ENCODE measurements around the gene VAV3. TPM values are rescaled to one million over a fixed set of nuclear protein-coding genes. Genes with fewer than 3 reads are reported as not detected.

VAV3 gene
- total and polyA plus RNA-seq, 10 of the 15 experiments (the other 5 are each of a cell fraction or from before 2014, with no cell fraction given): 0.84 to 5.5 (median 3.4) TPM

- intact Hi-C loops (cut with micrococcal nuclease; ENCODE audit: unreplicated experiment): no loop called here
- CTCF ChIA-PET: no interaction called here
- in situ Hi-C loops (cut with MboI): no loop called here
- RAD21 ChIA-PET (ENCODE audit: unreplicated experiment): no interaction called here
- SMC1A ChIA-PET (ENCODE audit: uncharacterized antibody, unreplicated experiment): no interaction called here
- no peak for TF ChIP-seq JUND (IDR thresholded peaks at IDR 0.05; ENCODE audit: low read depth, low read length)
- TF ChIP-seq CEBPZ (IDR thresholded peaks at IDR 0.05; ENCODE audit: low read depth, low read length): no peak
- no peak for TF ChIP-seq NR2C1 (IDR thresholded peaks at IDR 0.05)
- no peak for TF ChIP-seq NFIC (IDR thresholded peaks at IDR 0.05; ENCODE audit: low read depth, low read length)
- TF ChIP-seq BRCA1 (IDR thresholded peaks at IDR 0.05; ENCODE audit: low read depth, low read length): no peak
- TF ChIP-seq BHLHE40 (IDR thresholded peaks at IDR 0.05; ENCODE audit: borderline replicate concordance in 1 of 2, low read depth in 2 of 2, low read length in 1 of 2): no peak
- TF ChIP-seq ZBED1 (IDR thresholded peaks at IDR 0.05; ENCODE audit: borderline replicate concordance): no peak
- TF ChIP-seq RBBP5 (conservative IDR thresholded peaks at IDR 0.05): no peak
- no peak for TF ChIP-seq RCOR1 (conservative IDR thresholded peaks at IDR 0.05; ENCODE audit: low read depth, low read length)
- TF ChIP-seq EGR1 (IDR thresholded peaks at IDR 0.05; ENCODE audit: borderline replicate concordance in 1 of 2, low read depth in 2 of 2, low read length in 2 of 2): no peak
- no peak for TF ChIP-seq MTA2 (IDR thresholded peaks at IDR 0.05; ENCODE audit: low read depth)
- no peak for TF ChIP-seq EZH2 (IDR thresholded peaks at IDR 0.05; ENCODE audit: borderline replicate concordance, control insufficient read depth, low read depth, low read length)
- no peak for TF ChIP-seq PRDM15 (CRISPR knock-in tag; IDR thresholded peaks at IDR 0.05)
- WGBS (ENCODE audit: insufficient coverage, insufficient replicate concordance, low lambda C conversion rate, missing lambda C conversion rate): 76% methylated on average over 8 of the region's 8 CpGs
- Histone ChIP-seq H3K9ac (ENCODE audit: control insufficient read depth, insufficient read depth, low read length) (no peak overlapping the region), H3K27me3 (replicated peaks in 1 of 2; ENCODE audit: control insufficient read depth in 2 of 2, insufficient read depth in 2 of 2, low read length in 1 of 2) (no peaks in the 10 kb centered on the region), H3K36me3 (ENCODE audit: control insufficient read depth in 2 of 2, insufficient read depth in 2 of 2, low read length in 1 of 2) (no peaks in the 10 kb centered on the region; a peak in 1 of 4 replicates), H3K4me2 (ENCODE audit: control insufficient read depth, insufficient read depth) (no peak overlapping the region), H3K79me2 (ENCODE audit: control insufficient read depth, insufficient read depth, low read length) (no peaks in the 10 kb centered on the region), H3K9me3 (replicated peaks; ENCODE audit: control insufficient read depth, insufficient read depth, low read length) (no peaks in the 10 kb centered on the region; the same call in 2 of the 3 replicates), H3K27ac (ENCODE audit: control insufficient read depth, insufficient read depth) (no peak overlapping the region), H2AFZ (ENCODE audit: control insufficient read depth, low read depth, low read length) (no peak overlapping the region), H3K4me1 (ENCODE audit: control insufficient read depth, insufficient read depth, low read length) (no peaks in the 10 kb centered on the region), H3K4me3 (no peak overlapping the region), H4K20me1 (ENCODE audit: control insufficient read depth, insufficient read depth) (no peaks in the 10 kb centered on the region)
- POLR2A ChIA-PET: no interaction called here
- DNase-seq (ENCODE audit: low read depth, low spot score) (no peak), FAIRE-seq (no peak), ATAC-seq (no peak)
- no TSS peak for BruUV-seq (replicated peaks)
These were observed 347.1 kb downstream of the VAV3 start for GRCh38 chr1:107617921-107618320.

Data from GM12878 (cell line).